NCI-H1694 (cell line): ENCODE results near the gene STYK1.
A peak's percentile ranks its signal among the peaks of the same experiment; 100 is the strongest.
"Not testable (repeated sequence)": the region's sequence is repeated elsewhere in the genome, so short reads cannot be mapped to it uniquely, and the experiment has no call there.

ENCODE experiments used
- DNase-seq: peaks from one replicate; lab custom pipeline; 2025; lab: John Stamatoyannopoulos, UW

Gene STYK1

DNA sequence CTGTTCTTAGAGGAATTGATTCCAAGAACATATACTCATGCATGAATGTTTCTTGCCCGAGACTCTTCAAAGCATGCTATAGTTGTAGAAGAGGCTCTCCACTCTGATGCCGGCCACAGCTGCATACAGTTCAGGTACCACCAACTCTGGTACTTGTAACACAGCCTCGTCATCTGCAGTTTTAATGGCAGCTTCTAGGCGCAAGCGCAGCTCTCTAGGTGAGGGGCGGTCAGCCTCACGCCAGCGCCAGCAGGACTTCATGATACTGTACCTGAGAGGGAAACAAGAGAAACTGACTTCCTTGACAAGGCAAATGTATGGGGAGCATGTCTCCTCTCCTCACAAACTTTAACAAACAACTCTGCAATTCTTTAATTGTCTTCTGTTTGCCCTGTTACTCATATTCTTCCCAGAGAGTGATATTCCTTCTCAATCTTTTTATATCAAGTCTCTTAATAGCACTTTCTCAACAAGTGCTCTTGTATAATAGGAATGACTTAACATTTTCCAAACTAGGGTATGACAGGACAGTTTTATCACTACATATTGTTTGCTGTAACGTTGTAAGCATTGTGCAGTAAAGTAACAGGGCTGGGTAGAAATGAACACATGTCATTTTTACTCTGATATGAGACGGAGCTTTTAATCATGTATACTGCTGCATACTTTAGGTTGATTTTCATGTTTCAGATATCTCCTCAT lies 53.6 kb downstream of the STYK1 start:
- no peak for DNase-seq

DNA sequence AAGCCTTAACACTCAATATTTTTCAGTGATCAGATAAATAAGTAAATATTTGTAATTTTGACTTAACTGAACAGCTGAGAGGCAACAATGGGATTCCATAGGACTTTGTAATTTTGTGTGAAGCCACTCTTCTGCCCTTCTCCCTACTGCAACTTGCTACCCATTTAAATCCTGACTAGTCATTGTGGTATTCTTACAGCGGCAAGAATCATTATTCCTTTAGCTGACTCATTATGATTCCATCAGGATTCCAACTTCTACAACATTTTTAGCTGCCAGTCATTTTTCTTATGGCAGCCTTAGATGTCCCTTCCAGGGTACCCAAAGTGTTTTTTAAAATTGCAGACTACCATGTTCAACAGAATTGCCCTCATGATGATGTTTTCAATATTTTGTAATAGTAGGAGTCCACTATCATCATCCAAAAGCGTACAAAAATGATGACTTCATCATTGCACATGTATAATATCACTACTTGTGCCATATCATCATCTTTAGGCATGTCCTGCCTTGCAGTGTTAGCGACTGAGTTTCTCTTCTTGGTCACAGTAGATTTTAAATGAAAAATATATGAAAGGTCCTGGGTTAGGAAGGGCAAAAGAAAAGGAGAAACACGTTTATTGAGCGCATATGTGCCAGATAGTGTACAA lies 55.4 kb downstream of the STYK1 start:
- DNase-seq = no peak

DNA sequence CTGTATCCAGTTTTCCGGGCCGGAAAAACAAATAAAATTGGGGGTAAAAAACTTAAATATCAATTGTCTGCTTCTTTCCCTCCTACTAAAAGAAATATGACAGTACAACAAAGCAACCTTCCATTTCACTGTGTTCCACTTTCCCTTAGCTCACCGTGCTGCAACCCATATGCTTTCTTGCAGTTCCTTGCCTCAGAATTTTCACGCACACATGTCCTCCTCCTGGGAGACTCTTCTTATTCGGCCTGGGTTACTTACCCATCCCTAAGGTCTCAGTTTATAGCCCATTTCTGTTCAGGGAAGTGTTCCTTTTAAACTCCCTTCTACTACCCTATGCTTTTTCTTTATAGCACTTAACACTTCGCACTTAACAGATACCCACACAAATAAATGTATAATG lies 56.0 kb downstream of the STYK1 start:
- DNase-seq = no peak

DNA sequence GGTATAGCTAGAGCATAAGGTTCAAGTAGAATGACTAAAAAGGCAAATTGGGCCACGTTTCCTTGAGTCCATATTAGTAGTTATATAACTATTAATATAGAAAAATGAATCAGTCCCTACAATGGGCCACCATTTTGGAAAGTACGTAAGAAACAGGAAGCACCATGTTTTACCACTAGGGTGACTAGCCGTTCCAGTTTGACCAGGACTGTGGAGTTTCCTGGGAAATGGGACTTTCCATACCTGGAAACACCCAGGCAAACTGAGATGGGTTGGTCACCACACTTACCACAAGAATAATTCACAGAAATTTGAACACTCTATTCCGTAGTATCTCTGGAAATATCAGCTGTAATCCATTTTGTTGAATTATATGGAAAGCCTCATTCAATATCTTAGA lies 58.3 kb downstream of the STYK1 start:
- no peak for DNase-seq

DNA sequence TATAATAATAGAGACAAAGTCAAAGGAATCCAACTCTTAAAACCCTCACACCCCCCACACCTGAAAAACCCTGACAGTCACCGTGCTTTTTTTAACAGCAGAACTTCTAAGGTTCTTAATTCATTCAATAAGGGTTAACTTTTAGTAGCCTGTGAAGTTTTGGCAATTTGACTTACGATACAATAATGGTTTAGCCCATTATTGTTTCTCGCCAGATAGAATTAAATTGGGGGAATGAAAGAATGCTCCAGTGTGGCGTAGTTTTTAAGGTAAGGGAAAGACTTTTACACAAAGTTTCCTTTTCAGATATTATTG lies 59.8 kb downstream of the STYK1 start:
- no peak for DNase-seq

DNA sequence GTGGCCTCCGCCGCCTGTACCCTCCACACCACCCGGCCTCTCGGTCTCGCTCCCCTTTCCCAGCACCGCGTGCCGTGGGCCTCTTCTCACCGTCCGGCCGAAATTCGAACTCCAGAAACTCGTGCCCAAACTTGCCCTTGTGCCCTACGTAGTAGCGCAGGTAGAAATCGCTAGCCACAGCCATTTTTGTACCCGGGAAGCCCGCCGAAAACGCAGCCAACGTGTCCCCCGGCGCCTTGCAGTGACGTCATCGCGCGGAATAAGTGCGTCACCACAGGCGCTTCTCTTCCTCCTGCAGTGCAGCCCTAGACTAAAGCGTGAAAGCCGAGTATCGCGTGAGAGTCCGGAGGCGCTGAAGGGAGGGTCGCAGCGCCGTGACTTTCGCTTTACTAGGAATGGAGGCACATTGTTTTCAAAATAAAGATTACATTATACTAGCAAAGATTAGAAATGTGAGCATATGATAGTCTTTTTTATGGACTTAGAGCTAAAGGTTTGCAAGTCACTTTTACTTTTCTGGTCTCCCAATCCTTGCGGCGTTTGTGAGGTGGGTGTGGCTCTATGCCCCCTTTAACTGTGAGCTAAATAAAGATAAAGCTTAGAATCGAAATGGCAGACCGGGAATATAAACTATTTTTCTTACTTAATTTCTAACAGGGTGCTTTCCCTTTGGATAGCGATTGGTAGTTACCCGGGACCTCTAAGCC lies 60.4 kb downstream of the STYK1 start, which contains the start of gene MAGOHB:
Gene MAGOHB (minus strand): TSS at position 261 of the 707 bp plus-strand sequence. CDS start 77 bp downstream, at position 184.
- DNase-seq = peak; percentile 98

DNA sequence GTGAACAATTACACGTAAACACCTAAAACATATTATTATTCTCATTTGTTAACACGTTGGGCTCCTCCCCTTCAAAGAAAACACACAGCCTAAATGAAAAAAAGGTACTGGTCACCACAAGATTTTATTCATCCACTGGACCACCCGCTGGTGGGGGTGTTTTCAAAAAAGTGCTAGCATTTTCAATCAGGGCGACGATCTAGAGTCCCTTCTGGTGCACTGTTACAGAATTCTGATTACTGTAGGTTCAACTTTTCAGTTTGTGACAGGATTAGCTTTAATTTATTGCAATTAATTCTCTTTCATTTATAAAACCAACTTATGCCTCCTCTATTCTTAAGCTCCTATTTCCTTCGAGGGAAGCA lies 60.9 kb downstream of the STYK1 start:
- DNase-seq = peak; percentile 36

DNA sequence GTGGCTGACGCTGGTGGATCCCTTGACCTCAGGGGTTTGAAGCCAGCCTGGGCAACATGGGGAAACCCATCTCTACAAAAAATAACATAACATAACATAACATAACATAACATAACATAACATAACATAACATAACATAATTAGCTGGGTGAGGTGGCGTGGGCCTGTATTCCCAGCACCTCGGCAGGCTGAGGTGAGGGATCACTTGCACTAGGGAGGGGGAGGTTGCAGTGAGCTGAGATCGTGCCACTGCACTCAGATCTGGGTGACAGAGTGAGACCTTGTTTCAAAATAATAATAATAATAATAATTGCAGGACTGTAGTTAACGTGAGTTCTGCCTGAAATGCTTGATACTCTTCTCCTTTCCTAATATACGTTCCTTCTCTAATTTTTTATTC lies 61.7 kb downstream of the STYK1 start:
- DNase-seq = no peak

DNA sequence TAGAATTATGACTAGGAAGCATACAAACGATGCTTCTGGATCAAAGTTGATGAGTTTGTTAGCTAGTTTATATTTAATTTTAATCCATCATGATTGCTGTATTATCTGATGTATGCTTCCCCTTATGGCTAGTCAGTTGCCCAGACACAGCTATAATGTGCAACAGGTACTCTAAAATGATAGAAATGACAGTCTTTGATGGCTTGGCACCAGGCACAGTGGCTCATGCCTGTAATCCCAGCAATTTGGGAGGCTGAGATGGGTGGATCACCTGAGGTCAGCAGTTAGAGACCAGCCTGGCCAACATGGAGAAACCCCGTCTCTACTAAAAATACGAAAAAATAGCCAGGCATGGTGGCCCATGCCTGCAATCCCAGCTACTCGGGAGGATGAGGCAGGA lies 62.6 kb downstream of the STYK1 start:
- DNase-seq = not testable (repeated sequence)

DNA sequence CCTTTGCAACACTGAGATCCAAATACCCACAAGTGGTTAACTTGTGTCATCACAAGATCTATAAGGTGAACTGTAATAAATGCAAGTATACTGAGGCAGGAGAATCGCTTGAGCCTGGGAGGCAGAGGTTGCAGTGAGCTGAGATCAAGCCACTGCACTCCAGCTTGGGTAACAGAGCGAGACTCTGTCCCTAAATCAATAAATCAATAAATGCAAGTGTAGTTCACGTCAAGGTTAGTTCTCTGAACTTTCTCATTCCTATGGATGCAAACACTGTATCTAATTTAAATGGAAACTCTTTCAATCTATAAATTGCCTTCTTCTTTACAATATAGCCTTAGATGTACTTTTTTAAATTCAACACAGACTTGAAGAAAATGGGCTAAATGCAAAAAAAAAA lies 63.7 kb downstream of the STYK1 start:
- no peak for DNase-seq

DNA sequence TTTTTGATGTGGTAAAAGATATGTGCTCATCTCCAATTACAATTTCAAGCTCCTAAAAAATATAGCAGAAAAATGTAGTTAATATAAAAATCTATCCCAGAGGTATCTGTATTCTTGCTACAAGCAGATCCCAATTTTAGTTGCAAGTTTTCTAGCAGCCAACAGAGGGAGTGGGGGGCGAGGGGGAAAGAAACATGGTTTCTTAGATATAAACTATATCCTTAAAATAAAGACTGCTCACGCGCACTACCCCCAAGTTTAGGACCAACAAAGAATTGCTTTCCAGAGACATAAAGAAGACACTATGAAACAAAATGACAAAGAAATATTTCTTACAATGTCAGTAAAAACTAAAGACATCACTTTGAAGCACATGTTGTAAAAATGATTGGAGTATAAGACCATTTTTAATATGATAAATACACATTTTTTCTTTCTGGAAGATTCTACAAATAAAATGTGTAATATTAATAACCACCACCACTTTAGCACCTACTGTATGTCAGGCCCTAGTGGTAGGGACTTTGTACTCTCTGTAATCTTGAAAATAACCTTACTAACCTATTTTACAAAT lies 65.9 kb downstream of the STYK1 start:
- no peak for DNase-seq

DNA sequence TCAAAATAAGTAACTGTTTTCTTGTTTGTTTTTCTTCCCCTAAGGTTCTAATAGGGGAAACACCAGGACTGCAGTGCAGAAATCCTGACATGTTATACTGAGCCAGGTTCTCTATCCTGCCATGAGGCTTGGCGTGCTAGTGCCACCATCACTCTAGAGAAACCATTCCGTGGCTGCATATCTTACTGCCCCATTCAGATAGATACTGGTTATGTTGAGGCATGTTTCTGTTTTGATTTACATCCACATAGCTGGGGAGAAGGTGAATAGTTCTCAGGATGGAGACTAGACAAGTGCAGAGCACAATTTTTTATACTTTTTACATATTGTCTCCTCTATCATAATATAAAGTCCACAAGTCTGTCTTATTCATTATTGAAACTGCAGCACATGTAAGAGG lies 72.0 kb downstream of the STYK1 start:
- no peak for DNase-seq

DNA sequence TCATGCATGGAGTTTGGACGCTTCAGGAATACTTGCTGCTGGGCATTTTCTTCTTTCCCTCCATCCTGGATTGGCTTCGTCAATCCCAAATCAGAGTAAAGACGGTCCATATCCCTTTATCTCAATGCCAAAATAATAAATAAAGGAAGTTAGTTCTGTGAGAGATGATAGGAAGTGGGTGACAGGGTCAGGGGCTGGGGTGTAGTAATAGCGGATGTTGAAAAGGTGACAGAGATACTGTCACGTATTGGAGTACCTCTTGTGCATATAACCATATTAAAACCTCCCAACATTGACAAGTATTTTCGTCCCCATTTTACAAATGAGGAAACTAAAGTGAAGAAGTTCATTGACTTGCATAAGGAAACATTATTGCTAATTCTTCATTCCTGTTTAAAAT lies 72.9 kb downstream of the STYK1 start:
- no peak for DNase-seq

DNA sequence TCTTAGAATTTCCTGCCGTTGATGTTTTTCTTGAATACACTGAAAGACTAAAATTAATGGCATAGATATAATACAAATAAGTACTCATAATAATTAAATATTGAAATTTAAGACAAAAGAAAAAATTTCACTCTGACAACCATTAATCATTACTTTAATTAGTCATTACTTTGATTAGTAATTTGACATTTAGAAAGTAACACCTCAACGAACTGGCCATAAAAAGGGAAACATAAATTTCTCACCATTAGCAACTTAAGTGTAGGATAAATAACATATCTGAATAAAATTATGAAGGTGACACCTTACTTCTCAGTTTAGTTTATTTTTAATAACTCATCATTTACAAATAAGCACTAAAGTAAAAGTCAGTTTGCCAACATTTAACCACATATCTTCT lies 78.0 kb downstream of the STYK1 start:
- no peak for DNase-seq

DNA sequence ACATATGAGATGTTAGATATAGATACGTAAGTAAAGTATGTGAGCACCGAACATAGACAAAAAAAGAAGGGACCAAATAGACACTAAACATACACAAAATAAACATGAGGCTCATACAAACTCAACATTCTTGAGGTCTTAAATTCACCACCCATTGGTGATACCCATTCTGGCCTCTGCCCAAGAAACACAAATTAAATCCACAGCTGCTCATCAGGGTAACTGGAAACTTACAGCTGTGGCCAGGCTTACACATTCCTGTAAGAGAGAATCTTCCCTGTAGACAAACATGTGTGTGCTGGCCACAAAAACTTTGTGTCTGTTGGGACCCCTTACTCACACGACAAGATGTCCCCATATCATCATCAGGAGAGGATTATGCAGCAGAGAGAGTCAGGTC lies 82.9 kb downstream of the STYK1 start:
- no peak for DNase-seq

DNA sequence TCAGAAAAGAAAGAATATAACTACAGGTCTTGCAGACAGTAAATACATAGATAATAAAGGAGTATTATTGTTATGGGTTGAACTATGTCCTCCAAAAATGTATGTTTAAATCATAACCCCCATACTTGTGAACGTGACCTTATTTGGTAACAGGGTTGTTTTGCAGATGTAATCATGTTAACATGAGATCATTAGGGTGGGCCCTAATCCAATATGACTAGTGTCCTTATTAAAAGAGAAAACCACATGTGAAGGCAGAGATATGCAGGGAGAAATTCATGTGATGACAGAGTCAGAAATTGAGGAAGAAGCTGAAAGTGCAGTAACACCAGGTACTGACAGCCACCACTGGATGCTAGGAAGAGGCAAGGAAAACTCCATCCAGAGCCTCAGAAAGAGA lies 89.4 kb downstream of the STYK1 start:
- no peak for DNase-seq

DNA sequence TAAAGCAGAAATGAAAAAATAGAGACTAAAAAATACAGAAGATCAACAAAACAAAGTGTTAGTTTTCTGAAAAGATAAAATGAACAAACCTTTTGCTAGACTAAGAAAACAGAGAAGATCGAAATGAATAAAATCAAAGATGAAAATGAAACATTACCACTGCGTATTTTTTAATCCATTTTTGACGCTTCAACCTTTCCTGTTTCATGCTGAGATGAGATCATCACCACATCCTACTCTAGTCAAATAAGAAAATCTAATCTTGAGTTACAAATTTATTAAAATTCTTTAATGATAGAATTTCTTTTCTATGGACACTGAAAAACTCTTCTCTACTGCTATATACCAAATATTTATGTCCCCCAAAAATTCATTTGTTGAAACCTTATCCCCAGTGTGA lies 91.1 kb downstream of the STYK1 start:
- no peak for DNase-seq

DNA sequence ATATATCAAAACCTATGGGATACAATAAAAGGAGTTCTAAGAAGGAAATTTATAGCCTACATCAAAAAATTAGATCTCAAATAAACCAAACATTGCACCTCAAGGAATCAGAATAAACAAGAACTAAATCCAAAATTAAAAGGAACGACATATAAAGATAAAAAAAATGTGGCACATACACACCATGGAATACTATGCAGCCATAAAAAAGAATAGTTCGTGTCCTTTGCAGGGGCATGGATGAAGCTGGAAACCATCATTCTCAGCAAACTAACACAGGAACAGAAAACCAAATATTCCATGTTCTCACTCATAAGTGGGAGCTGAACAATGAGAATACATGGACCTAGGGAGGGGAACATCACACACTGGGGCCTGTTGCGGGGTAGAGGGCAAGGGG lies 91.7 kb downstream of the STYK1 start:
- DNase-seq = not testable (repeated sequence)

DNA sequence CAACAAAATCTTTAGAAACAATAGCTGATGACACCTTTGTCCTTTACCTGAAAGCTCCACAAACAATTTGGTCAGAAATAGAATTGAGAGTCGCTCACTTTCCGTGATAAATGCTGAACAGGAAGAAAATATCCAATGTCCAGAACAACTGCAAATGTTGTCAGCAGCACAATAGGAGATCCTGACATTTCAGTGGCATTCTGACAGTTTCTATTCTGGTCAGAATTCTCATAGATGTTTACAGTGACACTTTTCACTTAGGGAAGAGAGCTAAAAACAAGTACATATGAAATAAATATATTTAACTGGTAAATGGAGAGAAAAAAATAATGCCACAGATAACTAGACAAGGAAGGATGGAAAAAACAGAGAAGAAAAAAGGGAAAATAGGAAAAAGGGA lies 99.5 kb downstream of the STYK1 start:
- DNase-seq = no peak

DNA sequence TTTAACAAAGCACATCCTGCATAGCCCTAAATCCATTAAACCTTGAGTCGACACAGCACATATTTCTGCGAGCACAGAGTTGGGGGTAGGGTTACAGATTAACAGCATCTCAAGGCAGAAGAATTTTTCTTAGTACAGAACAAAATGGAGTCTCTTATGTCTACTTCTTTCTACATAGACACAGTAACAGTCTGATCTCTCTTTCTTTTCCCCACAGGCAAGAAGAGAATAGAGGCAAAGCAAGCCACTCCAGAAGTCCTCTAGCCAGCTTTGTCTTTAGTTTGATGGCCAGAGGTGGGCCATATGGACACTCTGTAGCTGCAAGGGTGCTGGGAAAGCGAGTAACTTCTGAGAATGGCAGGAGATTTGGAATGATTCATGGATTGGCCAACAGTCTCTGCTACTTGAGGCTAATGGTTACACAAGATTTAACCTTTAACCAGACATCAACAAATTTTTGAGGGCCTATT lies 101.8 kb downstream of the STYK1 start:
- not testable (repeated sequence) for DNase-seq

DNA sequence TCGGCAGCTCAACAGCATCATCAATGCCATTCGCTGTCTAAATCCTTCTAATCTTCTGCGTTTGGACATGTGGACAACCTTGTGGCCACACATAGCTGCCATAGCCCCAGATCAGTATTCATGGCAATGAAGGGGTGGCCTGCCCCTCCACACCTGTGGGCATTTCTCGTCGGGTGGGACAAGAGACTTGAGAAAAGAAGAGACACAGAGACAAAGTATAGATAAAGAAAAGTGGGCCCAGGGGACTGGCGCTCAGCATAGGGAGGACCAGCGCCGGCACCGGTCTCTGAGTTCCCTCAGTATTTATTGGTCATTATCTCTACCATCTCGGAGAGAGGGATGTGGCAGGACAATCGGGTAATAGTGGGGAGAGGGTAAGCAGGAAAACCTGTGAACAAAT lies 102.7 kb downstream of the STYK1 start:
- DNase-seq = no peak
